Measurements from ENCODE around the gene SDK1. TPM values are rescaled to one million over a fixed set of nuclear protein-coding genes. Genes with fewer than 3 reads are reported as not detected.

Gene SDK1
- total RNA-seq, 1 donor from 2014 or later, result 0.48 TPM

GRCh38 chr7:3908153-3908552 lies 607.1 kb downstream of the SDK1 start:
- no peaks in the 10 kb centered on the region for H3K36me3 Mint-ChIP-seq (ENCODE audit: low read depth)
- H3K9me3 Mint-ChIP-seq, result no peaks in the 10 kb centered on the region

GRCh38 chr7:3909128-3909527 lies 608.1 kb downstream of the SDK1 start:
- Mint-ChIP-seq H3K4me1 (ENCODE audit: low read depth) (no peaks in the 10 kb centered on the region), H3K27ac (no peak overlapping the region), H3K9me3 (no peaks in the 10 kb centered on the region), H3K27me3 (ENCODE audit: low read depth) (peaks cover under 1% of the 10 kb centered on the region), H3K4me3 (ENCODE audit: low read depth) (no peak overlapping the region), H3K36me3 (ENCODE audit: low read depth) (no peaks in the 10 kb centered on the region)
- intact Hi-C loops (cut with micrococcal nuclease), result no loop called here
- DNase-seq (ENCODE audit: low spot score), result no peak

More at GRCh38 chr7:3908153-3908552, 607.1 kb downstream of the SDK1 start:
- DNase-seq (ENCODE audit: low spot score), result no peak
- H3K4me1 Mint-ChIP-seq (ENCODE audit: low read depth), result no peaks in the 10 kb centered on the region
- H3K4me3 Mint-ChIP-seq (ENCODE audit: low read depth), result no peak overlapping the region
- H3K27me3 Mint-ChIP-seq (ENCODE audit: low read depth), result no peaks in the 10 kb centered on the region
- intact Hi-C loops (cut with micrococcal nuclease), result no loop called here
- H3K27ac Mint-ChIP-seq, result no peak overlapping the region

DNA sequence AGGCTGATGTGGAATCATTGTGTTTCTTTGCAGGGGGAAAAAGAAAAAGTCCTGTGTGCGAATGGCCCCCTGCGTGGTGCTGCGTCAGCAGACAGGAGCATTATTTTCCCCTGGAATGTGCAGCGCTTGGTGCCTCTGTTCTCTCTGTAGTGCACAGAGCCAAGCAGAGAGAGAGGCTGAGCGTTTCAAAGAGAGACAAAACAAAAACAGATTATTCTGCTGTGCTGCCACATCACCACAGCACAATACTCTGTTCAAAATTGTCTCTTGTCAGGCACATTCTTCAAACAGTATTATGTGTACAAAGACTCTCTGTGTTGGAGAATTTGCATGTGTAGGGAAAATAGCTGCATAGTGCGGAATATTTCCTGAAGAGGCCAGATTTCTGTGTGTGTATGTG lies 609.0 kb downstream of the SDK1 start:
- intact Hi-C loops (cut with micrococcal nuclease), result no loop called here
- Mint-ChIP-seq H3K36me3 (ENCODE audit: low read depth) (no peaks in the 10 kb centered on the region), H3K4me1 (ENCODE audit: low read depth) (no peaks in the 10 kb centered on the region)

DNA sequence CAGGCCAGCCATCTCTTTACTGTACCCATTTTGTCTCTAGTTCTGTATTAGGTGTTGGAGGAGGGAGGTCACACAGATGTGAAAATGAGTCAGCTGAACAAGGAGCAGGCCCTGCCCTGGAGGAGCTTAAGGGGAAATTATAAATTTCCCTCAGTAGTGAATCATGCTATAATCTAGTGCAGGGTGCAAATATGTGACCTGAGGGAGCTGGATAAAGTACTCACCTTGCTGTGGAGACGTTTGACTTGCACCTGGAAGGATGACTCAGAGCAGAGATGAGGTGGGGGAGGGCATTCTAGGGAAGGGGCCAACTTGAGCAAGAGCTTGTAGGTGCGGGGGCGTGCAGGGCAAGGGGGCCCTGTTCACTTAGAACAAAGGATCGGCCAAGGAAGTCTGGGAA lies 610.6 kb downstream of the SDK1 start:
- intact Hi-C loops (cut with micrococcal nuclease), result no loop called here

More for the DNA sequence above, 609.0 kb downstream of the SDK1 start:
- Mint-ChIP-seq H3K9me3 (no peaks in the 10 kb centered on the region), H3K27ac (no peak overlapping the region), H3K27me3 (ENCODE audit: low read depth) (peaks cover 2% of the 10 kb centered on the region), H3K4me3 (ENCODE audit: low read depth) (no peak overlapping the region)
- DNase-seq (ENCODE audit: low spot score), result no peak

DNA sequence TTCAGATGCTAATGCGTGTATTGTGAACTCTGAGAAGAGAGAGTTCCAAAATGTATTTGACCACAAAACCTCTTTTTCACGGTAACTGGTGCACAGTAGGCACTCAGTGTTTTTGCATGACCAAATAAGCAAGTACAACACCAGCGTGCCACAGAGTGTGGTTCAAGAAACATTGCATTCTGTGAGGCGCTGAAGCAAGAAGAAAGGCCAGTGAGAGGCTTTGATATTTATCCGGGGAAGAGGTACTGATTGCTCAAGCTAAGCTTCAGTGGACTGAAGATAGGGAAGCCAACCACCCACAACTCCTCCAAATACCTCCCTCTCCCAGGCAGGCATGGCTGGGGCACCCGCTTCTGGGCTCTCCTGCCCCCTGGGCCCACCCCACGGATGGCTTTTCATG lies 611.2 kb downstream of the SDK1 start:
- peaks cover 2% of the 10 kb centered on the region for H3K27me3 Mint-ChIP-seq (ENCODE audit: low read depth)
- DNase-seq (ENCODE audit: low spot score), result no peak
- no peak overlapping the region for H3K4me3 Mint-ChIP-seq (ENCODE audit: low read depth)
- H3K4me1 Mint-ChIP-seq (ENCODE audit: low read depth), result no peaks in the 10 kb centered on the region
- no peaks in the 10 kb centered on the region for H3K36me3 Mint-ChIP-seq (ENCODE audit: low read depth)
- no peak overlapping the region for H3K27ac Mint-ChIP-seq
- H3K9me3 Mint-ChIP-seq, result no peaks in the 10 kb centered on the region
- intact Hi-C loops (cut with micrococcal nuclease), result no loop called here

More for the DNA sequence above, 610.6 kb downstream of the SDK1 start:
- Mint-ChIP-seq H3K4me3 (ENCODE audit: low read depth) (no peak overlapping the region), H3K9me3 (no peaks in the 10 kb centered on the region), H3K36me3 (ENCODE audit: low read depth) (no peaks in the 10 kb centered on the region), H3K27ac (no peak overlapping the region), H3K4me1 (ENCODE audit: low read depth) (no peaks in the 10 kb centered on the region), H3K27me3 (ENCODE audit: low read depth) (peaks cover 2% of the 10 kb centered on the region)
- no peak for DNase-seq (ENCODE audit: low spot score)

DNA sequence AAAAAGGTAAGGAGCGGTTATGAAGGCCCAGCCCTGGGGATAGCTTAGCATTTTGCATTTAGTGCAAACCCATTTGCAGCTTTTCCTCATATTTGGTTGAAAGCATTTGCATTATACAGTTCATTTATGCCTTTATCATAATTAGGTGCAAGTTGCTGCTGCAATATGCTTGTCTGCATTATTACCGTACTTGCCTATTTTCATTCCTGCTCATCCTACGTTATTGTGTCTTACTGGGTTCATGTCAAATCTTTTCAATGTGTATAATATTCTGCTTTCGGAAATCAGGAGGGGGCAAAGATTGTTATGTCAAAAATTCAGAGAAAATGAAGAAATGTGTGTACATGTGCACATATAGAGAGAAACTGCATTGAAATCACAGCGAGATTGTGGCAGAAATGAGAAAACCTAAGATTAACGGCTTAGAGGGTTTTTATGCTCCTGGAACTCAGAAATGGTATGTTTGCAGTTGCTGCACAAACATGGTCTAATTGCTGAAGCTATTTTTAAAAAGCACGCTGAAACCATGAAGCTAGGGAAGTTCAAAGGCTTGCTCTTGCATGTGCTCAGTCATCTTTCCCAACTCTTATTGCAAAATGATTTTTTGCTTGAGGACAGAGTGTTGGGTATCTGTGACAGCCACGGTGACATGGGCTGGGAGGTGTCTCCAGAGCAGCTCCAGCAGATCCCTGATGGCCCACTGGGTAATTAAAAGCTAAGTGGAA lies 613.2 kb downstream of the SDK1 start:
- intact Hi-C loops (cut with micrococcal nuclease), result no loop called here
- Mint-ChIP-seq H3K27ac (no peak overlapping the region), H3K4me1 (ENCODE audit: low read depth) (no peaks in the 10 kb centered on the region), H3K36me3 (ENCODE audit: low read depth) (no peaks in the 10 kb centered on the region), H3K27me3 (ENCODE audit: low read depth) (peaks cover 2% of the 10 kb centered on the region), H3K4me3 (ENCODE audit: low read depth) (no peak overlapping the region), H3K9me3 (no peaks in the 10 kb centered on the region)
- no peak for DNase-seq (ENCODE audit: low spot score)

- intact Hi-C loops (cut with micrococcal nuclease), result no loop called here
These were observed 614.4 kb downstream of the SDK1 start for GRCh38 chr7:3915337-3915878.

GRCh38 chr7:3916146-3916545 lies 615.1 kb downstream of the SDK1 start:
- intact Hi-C loops (cut with micrococcal nuclease), result no loop called here
- H3K4me1 Mint-ChIP-seq (ENCODE audit: low read depth), result no peaks in the 10 kb centered on the region

More at GRCh38 chr7:3915337-3915878, 614.4 kb downstream of the SDK1 start:
- Mint-ChIP-seq H3K36me3 (ENCODE audit: low read depth) (no peaks in the 10 kb centered on the region), H3K4me1 (ENCODE audit: low read depth) (no peaks in the 10 kb centered on the region), H3K9me3 (no peaks in the 10 kb centered on the region), H3K27me3 (ENCODE audit: low read depth) (peaks cover 2% of the 10 kb centered on the region), H3K4me3 (ENCODE audit: low read depth) (no peak overlapping the region), H3K27ac (no peak overlapping the region)
- DNase-seq (ENCODE audit: low spot score), result no peak

DNA sequence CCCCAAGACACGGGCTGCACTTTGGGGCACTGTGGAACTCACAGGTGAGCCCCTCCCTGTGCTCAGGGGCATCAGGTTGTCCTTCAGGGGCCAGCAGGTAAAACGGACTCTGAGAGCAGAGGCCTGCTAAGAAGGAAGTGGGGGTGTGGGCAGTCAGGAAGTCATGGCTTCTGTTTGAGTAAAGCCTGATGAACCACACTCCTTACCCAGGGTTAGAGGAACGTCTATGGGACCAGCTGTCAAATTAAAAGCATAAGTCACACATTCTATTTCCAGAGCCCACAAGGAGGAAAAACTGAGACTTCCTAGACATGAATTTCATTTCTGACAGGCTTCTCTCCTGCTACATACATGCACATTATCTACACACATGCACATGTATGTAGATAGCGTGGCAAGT lies 616.4 kb downstream of the SDK1 start:
- Mint-ChIP-seq H3K27ac (no peak overlapping the region), H3K4me1 (ENCODE audit: low read depth) (no peaks in the 10 kb centered on the region), H3K36me3 (ENCODE audit: low read depth) (no peaks in the 10 kb centered on the region), H3K9me3 (no peaks in the 10 kb centered on the region), H3K4me3 (ENCODE audit: low read depth) (no peak overlapping the region), H3K27me3 (ENCODE audit: low read depth) (peaks cover 2% of the 10 kb centered on the region)
- intact Hi-C loops (cut with micrococcal nuclease), result no loop called here
- no peak for DNase-seq (ENCODE audit: low spot score)

More at GRCh38 chr7:3916146-3916545, 615.1 kb downstream of the SDK1 start:
- no peak for DNase-seq (ENCODE audit: low spot score)
- H3K36me3 Mint-ChIP-seq (ENCODE audit: low read depth), result no peaks in the 10 kb centered on the region
- H3K4me3 Mint-ChIP-seq (ENCODE audit: low read depth), result no peak overlapping the region
- peaks cover 2% of the 10 kb centered on the region for H3K27me3 Mint-ChIP-seq (ENCODE audit: low read depth)
- H3K9me3 Mint-ChIP-seq, result no peaks in the 10 kb centered on the region
- no peak overlapping the region for H3K27ac Mint-ChIP-seq

DNA sequence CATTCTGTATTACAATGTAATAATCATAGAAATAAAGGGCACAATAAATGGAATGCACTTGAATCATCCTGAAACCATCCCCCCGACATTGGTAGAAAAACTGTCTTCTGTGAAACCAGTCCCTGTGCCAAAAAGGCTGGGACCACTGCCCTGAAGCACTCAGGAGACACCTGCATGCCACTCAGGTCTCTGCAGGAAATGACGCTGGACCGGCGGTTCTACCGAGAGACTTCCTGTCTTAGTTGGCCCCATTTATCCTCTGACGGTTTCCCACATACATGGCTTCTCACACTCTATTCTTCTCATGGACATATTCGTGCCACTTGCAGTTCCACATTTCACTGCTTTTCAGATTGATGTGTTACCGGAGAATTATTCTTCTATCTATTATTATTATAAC lies 617.5 kb downstream of the SDK1 start:
- no peak for DNase-seq (ENCODE audit: low spot score)
- H3K27me3 Mint-ChIP-seq (ENCODE audit: low read depth), result peaks cover 6% of the 10 kb centered on the region
- H3K4me1 Mint-ChIP-seq (ENCODE audit: low read depth), result no peaks in the 10 kb centered on the region
- no peaks in the 10 kb centered on the region for H3K9me3 Mint-ChIP-seq
- no peak overlapping the region for H3K4me3 Mint-ChIP-seq (ENCODE audit: low read depth)
- intact Hi-C loops (cut with micrococcal nuclease), result no loop called here
- no peak overlapping the region for H3K27ac Mint-ChIP-seq
- H3K36me3 Mint-ChIP-seq (ENCODE audit: low read depth), result no peaks in the 10 kb centered on the region

- Mint-ChIP-seq H3K36me3 (ENCODE audit: low read depth) (no peaks in the 10 kb centered on the region), H3K27ac (no peak overlapping the region), H3K4me1 (ENCODE audit: low read depth) (no peaks in the 10 kb centered on the region), H3K27me3 (ENCODE audit: low read depth) (peaks cover 4% of the 10 kb centered on the region), H3K4me3 (ENCODE audit: low read depth) (no peak overlapping the region), H3K9me3 (no peaks in the 10 kb centered on the region)
- intact Hi-C loops (cut with micrococcal nuclease), result no loop called here
- DNase-seq (ENCODE audit: low spot score), result no peak
These were observed 621.2 kb downstream of the SDK1 start for GRCh38 chr7:3922175-3922635.

DNA sequence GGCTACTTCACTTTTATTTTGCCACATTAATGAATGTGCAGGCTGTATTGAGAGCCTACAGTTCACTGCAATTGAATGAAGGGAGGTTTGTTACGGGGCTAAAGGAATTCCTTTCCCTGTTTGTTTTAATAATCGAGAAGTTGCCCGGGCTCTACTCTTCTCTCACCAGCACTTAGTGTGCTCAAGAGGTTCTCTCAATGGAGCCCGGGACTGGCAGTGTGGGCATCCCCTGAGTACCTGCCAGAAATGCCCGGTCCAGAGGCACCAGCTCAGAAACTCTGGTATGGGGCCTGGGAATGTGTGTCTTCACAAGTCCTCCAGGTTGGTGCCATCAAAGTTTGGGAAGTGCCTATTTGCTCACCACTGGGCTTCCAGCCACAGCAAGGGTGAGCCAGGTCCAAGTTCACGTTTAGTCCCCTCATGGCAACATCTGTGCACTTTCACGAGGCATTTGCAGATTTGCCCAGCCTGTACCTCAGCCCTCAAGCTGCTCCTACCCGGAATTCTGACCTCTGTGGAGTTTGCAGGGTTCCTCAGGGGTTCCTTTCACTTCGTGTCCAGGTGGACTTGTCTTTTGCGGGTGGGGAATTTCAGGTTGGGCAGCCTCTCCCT lies 622.4 kb downstream of the SDK1 start:
- H3K4me1 Mint-ChIP-seq (ENCODE audit: low read depth), result no peaks in the 10 kb centered on the region
- no peaks in the 10 kb centered on the region for H3K9me3 Mint-ChIP-seq
- peaks cover 4% of the 10 kb centered on the region for H3K27me3 Mint-ChIP-seq (ENCODE audit: low read depth)

GRCh38 chr7:3924277-3924676 lies 623.2 kb downstream of the SDK1 start:
- intact Hi-C loops (cut with micrococcal nuclease), result no loop called here
- H3K36me3 Mint-ChIP-seq (ENCODE audit: low read depth), result no peaks in the 10 kb centered on the region

More for the DNA sequence above, 622.4 kb downstream of the SDK1 start:
- Mint-ChIP-seq H3K36me3 (ENCODE audit: low read depth) (no peaks in the 10 kb centered on the region), H3K4me3 (ENCODE audit: low read depth) (no peak overlapping the region), H3K27ac (no peak overlapping the region)
- intact Hi-C loops (cut with micrococcal nuclease), result no loop called here
- DNase-seq (ENCODE audit: low spot score), result no peak

More at GRCh38 chr7:3924277-3924676, 623.2 kb downstream of the SDK1 start:
- Mint-ChIP-seq H3K4me1 (ENCODE audit: low read depth) (no peaks in the 10 kb centered on the region), H3K9me3 (no peaks in the 10 kb centered on the region), H3K27me3 (ENCODE audit: low read depth) (peaks cover 4% of the 10 kb centered on the region), H3K27ac (no peak overlapping the region), H3K4me3 (ENCODE audit: low read depth) (no peak overlapping the region)
- DNase-seq (ENCODE audit: low spot score), result no peak
